Measurements from ENCODE around the gene LRMDA.

The LRMDA gene

DNA sequence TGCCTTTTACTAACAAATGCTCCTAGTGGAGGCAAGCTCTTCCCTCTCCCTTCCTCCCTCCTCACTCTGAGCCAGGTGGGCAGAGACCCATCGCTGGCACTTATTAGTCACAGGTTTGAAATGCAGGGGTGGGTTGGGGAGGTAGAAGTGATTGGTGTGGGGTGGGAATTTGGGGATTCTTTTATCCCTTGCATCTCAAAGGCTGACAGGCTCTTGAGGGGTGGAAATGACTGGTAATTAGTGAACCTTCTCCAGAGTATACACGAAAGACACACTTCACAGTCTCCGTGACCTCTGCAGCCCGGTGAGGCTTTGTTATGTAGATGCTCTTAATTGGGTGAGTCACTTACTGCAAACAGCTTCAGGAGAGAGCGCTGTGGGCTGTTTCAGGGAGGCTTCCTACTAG lies 13.9 kb upstream of the LRMDA start:
- Mint-ChIP-seq H3K4me3 (no peak overlapping the region), H3K27me3 (ENCODE audit: low read depth, poor library complexity) (peaks cover 31% of the 10 kb centered on the region), H3K36me3 (ENCODE audit: low read depth) (no peaks in the 10 kb centered on the region), H3K4me1 (peaks cover 39% of the 10 kb centered on the region), H3K9me3 (no peaks in the 10 kb centered on the region), H3K27ac (no peak overlapping the region)
- no peak for DNase-seq
- no peak for TF ChIP-seq CTCF (IDR thresholded peaks at IDR 0.05)

DNA sequence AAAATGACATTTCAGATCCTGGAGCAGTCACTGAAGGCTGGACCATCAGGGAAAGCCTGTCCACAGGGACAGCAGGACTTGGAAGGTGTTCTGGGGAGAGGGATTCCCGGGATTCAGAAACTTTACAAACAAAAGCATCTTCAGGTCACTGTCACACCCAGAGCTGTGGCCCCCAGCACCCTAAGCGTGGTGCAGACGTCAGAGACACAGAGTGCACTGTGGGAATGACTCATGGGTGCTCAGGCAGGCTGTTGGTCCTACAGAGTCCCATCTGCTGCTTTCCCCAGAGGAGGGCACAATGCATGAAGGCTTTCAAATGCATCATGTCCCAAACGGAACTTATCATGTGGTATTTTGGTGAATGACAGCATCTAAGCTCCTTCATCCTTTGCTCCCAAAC lies 13.1 kb upstream of the LRMDA start:
- no peak for DNase-seq

GRCh38 chr10:75418712-75419111 lies 12.7 kb upstream of the LRMDA start:
- Mint-ChIP-seq H3K4me1 (peaks cover 39% of the 10 kb centered on the region), H3K36me3 (ENCODE audit: low read depth) (no peaks in the 10 kb centered on the region), H3K9me3 (no peaks in the 10 kb centered on the region), H3K27ac (no peak overlapping the region), H3K4me3 (no peak overlapping the region), H3K27me3 (ENCODE audit: low read depth, poor library complexity) (peaks cover 23% of the 10 kb centered on the region)
- no peak for TF ChIP-seq CTCF (IDR thresholded peaks at IDR 0.05)
- no peak for DNase-seq

More for the DNA sequence above, 13.1 kb upstream of the LRMDA start:
- H3K9me3 Mint-ChIP-seq = no peaks in the 10 kb centered on the region
- H3K27me3 Mint-ChIP-seq (ENCODE audit: low read depth, poor library complexity) = peaks cover 24% of the 10 kb centered on the region
- no peaks in the 10 kb centered on the region for H3K36me3 Mint-ChIP-seq (ENCODE audit: low read depth)
- no peak for TF ChIP-seq CTCF (IDR thresholded peaks at IDR 0.05)
- H3K4me1 Mint-ChIP-seq = peaks cover 39% of the 10 kb centered on the region
- no peak overlapping the region for H3K27ac Mint-ChIP-seq
- H3K4me3 Mint-ChIP-seq = no peak overlapping the region

- TF ChIP-seq CTCF (IDR thresholded peaks at IDR 0.05) = no peak
- Mint-ChIP-seq H3K4me3 (no peak overlapping the region), H3K4me1 (peaks cover 13% of the 10 kb centered on the region), H3K36me3 (ENCODE audit: low read depth) (no peaks in the 10 kb centered on the region), H3K27me3 (ENCODE audit: low read depth, poor library complexity) (peaks cover 10% of the 10 kb centered on the region), H3K27ac (no peak overlapping the region), H3K9me3 (no peaks in the 10 kb centered on the region)
- no peak for DNase-seq
These were observed 8.5 kb upstream of the LRMDA start for GRCh38 chr10:75422913-75423312.

- peaks cover 6% of the 10 kb centered on the region for H3K27me3 Mint-ChIP-seq (ENCODE audit: low read depth, poor library complexity)
- no peak for TF ChIP-seq CTCF (IDR thresholded peaks at IDR 0.05)
- no peak overlapping the region for H3K4me3 Mint-ChIP-seq
- H3K27ac Mint-ChIP-seq = no peak overlapping the region
- no peaks in the 10 kb centered on the region for H3K36me3 Mint-ChIP-seq (ENCODE audit: low read depth)
- peaks cover 21% of the 10 kb centered on the region for H3K4me1 Mint-ChIP-seq
- DNase-seq = no peak
- H3K9me3 Mint-ChIP-seq = no peaks in the 10 kb centered on the region
These were observed 6.9 kb upstream of the LRMDA start for GRCh38 chr10:75424571-75424970.

- H3K4me3 Mint-ChIP-seq = no peak overlapping the region
- no peak overlapping the region for H3K27ac Mint-ChIP-seq
- peaks cover 31% of the 10 kb centered on the region for H3K4me1 Mint-ChIP-seq
- H3K36me3 Mint-ChIP-seq (ENCODE audit: low read depth) = no peaks in the 10 kb centered on the region
- no peak for TF ChIP-seq CTCF (IDR thresholded peaks at IDR 0.05)
- H3K27me3 Mint-ChIP-seq (ENCODE audit: low read depth, poor library complexity) = peaks cover under 1% of the 10 kb centered on the region
- H3K9me3 Mint-ChIP-seq = no peaks in the 10 kb centered on the region
- no peak for DNase-seq
These were observed 5.9 kb upstream of the LRMDA start for GRCh38 chr10:75425291-75426079.

Measured in nephron progenitor cell (in vitro differentiated cells).